ENCODE measurements around the gene FRMPD1.

FRMPD1 gene

DNA sequence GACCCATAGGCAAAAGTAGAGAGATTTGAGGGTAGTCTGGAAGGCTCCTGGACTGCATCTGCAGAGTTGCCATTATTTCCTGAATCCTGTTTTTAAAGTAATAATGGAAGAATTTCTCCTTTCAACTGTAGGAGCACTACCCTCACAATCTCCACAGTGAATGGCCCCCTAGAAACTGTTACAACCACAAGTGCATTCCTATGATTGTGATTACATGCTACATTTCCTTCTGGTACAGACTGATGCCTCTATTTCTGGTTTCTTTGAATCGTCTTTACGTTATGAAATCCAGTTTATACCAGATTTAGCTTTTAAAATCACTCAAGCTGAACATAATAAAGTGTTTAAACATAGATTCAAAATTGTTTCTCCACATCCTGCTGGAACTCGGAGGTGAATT is 49.4 kb downstream of the FRMPD1 start:
- no peak for DNase-seq
- in situ Hi-C loops (cut with HindIII; ENCODE audit: low pct_ligation_motif_present, low sequenced_read_pairs), result no loop called here
- TF ChIP-seq, protein P1, sequence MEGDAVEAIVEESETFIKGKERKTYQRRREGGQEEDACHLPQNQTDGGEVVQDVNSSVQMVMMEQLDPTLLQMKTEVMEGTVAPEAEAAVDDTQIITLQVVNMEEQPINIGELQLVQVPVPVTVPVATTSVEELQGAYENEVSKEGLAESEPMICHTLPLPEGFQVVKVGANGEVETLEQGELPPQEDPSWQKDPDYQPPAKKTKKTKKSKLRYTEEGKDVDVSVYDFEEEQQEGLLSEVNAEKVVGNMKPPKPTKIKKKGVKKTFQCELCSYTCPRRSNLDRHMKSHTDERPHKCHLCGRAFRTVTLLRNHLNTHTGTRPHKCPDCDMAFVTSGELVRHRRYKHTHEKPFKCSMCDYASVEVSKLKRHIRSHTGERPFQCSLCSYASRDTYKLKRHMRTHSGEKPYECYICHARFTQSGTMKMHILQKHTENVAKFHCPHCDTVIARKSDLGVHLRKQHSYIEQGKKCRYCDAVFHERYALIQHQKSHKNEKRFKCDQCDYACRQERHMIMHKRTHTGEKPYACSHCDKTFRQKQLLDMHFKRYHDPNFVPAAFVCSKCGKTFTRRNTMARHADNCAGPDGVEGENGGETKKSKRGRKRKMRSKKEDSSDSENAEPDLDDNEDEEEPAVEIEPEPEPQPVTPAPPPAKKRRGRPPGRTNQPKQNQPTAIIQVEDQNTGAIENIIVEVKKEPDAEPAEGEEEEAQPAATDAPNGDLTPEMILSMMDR (IDR thresholded peaks at IDR 0.05; ENCODE audit: low read depth, low read length, missing control alignments), result no peak
- Histone ChIP-seq H3K4me3 (ENCODE audit: low read depth, low read length) (no peak overlapping the region), H3K27me3 (replicated peaks) (no peaks in the 10 kb centered on the region), H3K27ac (no peak overlapping the region), H3K36me3 (replicated peaks) (no peaks in the 10 kb centered on the region)

DNA sequence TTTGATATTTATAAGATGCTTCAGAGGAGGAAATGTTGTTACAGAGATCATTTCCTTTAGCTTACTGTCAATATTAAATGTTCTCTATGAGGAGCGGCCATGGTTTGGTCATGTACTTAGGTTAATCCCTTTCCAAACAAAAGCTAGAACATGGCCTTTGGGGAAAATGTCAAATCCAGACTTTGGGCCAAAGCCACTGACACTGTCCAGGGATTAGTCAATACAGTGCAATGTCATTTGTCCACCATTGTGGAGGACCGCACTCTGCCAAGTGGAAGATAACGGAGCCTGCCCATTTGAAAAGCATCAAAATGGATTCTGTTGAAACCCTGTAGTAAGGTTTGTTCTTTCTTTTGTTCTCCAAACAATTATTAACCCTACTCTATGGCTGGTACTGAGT is 50.1 kb downstream of the FRMPD1 start:
- TF ChIP-seq, protein P1 (IDR thresholded peaks at IDR 0.05; ENCODE audit: low read depth, low read length, missing control alignments), result no peak
- Histone ChIP-seq H3K36me3 (replicated peaks) (no peaks in the 10 kb centered on the region), H3K4me3 (ENCODE audit: low read depth, low read length) (no peak overlapping the region), H3K27ac (no peak overlapping the region), H3K27me3 (replicated peaks) (no peaks in the 10 kb centered on the region)
- in situ Hi-C loops (cut with HindIII; ENCODE audit: low pct_ligation_motif_present, low sequenced_read_pairs), result no loop called here
- no peak for DNase-seq

DNA sequence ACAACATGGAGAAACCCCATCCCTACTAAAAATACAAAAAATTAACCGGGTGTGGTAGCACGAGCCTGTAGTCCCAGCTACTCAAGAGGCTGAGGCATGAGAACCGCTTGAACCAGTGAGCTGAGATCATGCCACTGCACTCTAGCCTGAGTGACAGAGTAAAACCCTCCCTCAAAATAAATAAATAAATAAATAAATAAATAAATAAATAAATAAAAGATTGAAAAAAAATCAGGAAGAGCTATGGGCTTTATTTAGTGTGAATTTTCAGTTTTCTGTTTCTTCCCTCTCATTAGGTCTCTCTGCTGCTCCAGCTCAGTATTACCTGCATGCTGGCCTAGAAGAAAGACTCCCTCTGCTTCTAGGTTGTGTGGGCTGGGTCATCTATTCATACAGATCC is 55.0 kb downstream of the FRMPD1 start:
- in situ Hi-C loops (cut with HindIII; ENCODE audit: low pct_ligation_motif_present, low sequenced_read_pairs), result no loop called here
- no peaks in the 10 kb centered on the region for H3K27me3 ChIP-seq (replicated peaks)
- H3K4me3 ChIP-seq (ENCODE audit: low read depth, low read length), result no peak overlapping the region
- no peak for DNase-seq
- TF ChIP-seq, protein P1 (IDR thresholded peaks at IDR 0.05; ENCODE audit: low read depth, low read length, missing control alignments), result no peak
- H3K27ac ChIP-seq, result no peak overlapping the region
- H3K36me3 ChIP-seq (replicated peaks), result no peaks in the 10 kb centered on the region

DNA sequence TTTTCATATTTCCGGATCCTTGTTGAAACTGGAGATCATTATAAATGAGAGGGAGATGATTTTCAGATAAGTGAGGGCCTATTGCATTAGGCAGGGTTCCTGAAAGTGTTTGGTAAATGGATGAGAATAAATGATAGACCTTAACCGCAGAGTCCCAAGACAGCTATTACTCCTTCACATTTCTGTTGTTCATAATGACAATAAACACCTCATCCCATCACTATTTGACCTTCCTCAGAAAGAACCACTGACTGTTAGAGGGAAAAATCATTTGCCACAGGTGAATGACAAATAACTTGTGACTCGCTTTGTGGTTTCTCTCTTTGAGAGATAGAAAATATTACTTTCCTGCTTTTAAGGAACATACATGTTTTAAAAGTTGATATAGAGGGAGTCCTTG is 55.5 kb downstream of the FRMPD1 start:
- no peak for DNase-seq
- H3K4me3 ChIP-seq (ENCODE audit: low read depth, low read length), result no peak overlapping the region
- TF ChIP-seq, protein P1 (IDR thresholded peaks at IDR 0.05; ENCODE audit: low read depth, low read length, missing control alignments), result no peak
- no peaks in the 10 kb centered on the region for H3K27me3 ChIP-seq (replicated peaks)
- in situ Hi-C loops (cut with HindIII; ENCODE audit: low pct_ligation_motif_present, low sequenced_read_pairs), result no loop called here
- H3K36me3 ChIP-seq (replicated peaks), result no peaks in the 10 kb centered on the region
- H3K27ac ChIP-seq, result no peak overlapping the region

DNA sequence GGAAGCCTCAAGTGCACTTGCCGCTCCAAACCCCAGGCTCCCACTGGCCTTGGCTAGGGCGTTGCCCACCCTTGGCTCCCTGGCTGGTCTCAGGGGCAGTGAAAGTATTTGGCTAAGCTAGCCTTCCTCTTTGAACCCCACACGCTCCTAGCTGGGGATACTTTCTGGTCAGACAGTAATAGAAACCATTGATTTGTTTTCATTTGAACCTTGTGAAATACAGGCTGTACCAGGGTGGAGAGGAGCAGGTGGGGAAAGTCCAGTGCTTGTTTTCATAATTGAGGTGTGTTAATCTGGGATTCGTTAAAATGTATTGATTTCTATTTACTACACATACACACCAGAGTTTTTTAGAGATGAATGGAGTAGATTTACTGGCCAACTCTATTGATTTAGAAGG is 57.0 kb downstream of the FRMPD1 start:
- in situ Hi-C loops (cut with HindIII; ENCODE audit: low pct_ligation_motif_present, low sequenced_read_pairs), result no loop called here
- TF ChIP-seq, protein P1 (IDR thresholded peaks at IDR 0.05; ENCODE audit: low read depth, low read length, missing control alignments), result no peak
- Histone ChIP-seq H3K27ac (no peak overlapping the region), H3K36me3 (replicated peaks) (no peaks in the 10 kb centered on the region), H3K27me3 (replicated peaks) (no peaks in the 10 kb centered on the region), H3K4me3 (ENCODE audit: low read depth, low read length) (no peak overlapping the region)
- no peak for DNase-seq

DNA sequence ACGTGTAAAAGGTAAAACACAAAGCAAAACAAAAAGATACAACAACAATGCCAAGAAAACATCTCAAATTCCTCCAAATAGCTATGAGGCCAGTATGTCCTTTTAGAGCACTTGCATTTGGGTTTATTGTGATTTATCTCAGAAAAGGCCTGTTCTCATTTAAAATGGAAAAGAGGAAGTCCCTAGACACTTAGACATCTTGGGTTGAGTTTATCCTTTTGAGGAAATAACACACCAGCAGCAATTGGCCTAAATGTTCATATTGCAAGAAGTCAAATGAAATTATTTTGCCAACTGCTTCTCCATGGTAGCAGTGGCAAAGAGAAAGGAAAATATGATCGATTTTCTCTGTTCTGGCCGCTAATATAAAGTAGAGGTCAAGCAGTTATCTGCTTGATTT is 59.3 kb downstream of the FRMPD1 start:
- TF ChIP-seq, protein P1 (IDR thresholded peaks at IDR 0.05; ENCODE audit: low read depth, low read length, missing control alignments), result no peak
- Histone ChIP-seq H3K27me3 (replicated peaks) (no peaks in the 10 kb centered on the region), H3K4me3 (ENCODE audit: low read depth, low read length) (no peak overlapping the region), H3K36me3 (replicated peaks) (no peaks in the 10 kb centered on the region), H3K27ac (no peak overlapping the region)
- in situ Hi-C loops (cut with HindIII; ENCODE audit: low pct_ligation_motif_present, low sequenced_read_pairs), result no loop called here
- no peak for DNase-seq
